Uterus (tissue), 4 donors: Measurements from ENCODE around the gene ZDHHC14. TPM values are rescaled to one million over a fixed set of nuclear protein-coding genes. Genes with fewer than 3 reads are reported as not detected.

Experiments
- DNase-seq, 2 donors: peaks; one replicate each; pipeline ENCODE4 v3.0.0-alpha.2; 2019 to 2020
- H3K27ac ChIP-seq, 2 donors: fragments of 200-600 bp; sonication (generic); 1 replicate in 1 of 2; 2 replicates in 1 of 2; pipeline ENCODE4 v1.5.1; 2016 to 2018
- H3K27me3 ChIP-seq, 2 donors: fragments of 200-600 bp; sonication (generic); one replicate each; pipeline ENCODE4 v1.5.1; 2018 to 2019; ENCODE audit warnings: control low read depth in 1 of 2
- H3K36me3 ChIP-seq, 2 donors: fragments of 200-600 bp; sonication (generic); one replicate each; pipeline ENCODE4 v1.5.1; 2019; ENCODE audit warnings: control low read depth in 1 of 2
- H3K4me1 ChIP-seq, 2 donors: fragments of 200-600 bp; sonication (generic); one replicate each; pipeline ENCODE4 v1.5.1; 2018 to 2019; ENCODE audit warnings: control low read depth in 1 of 2
- H3K4me3 ChIP-seq, 2 donors: fragments of 200-600 bp; sonication (generic); 1 replicate in 1 of 2; 2 replicates in 1 of 2; pipeline ENCODE4 v1.5.1; 2018 to 2019; ENCODE audit warnings: mild to moderate bottlenecking in 1 of 2
- H3K9me3 ChIP-seq, 2 donors: fragments of 200-600 bp; sonication (generic); one replicate each; pipeline ENCODE4 v1.5.1; 2019; ENCODE audit warnings: control low read depth in 1 of 2
- POLR2A ChIP-seq, 2 donors: fragments of 450-650 bp; IDR thresholded peaks; one replicate each; pipeline ENCODE4 v1.6.1; 2016; ENCODE audit warnings: antibody characterized with exemption in 2 of 2, mild to moderate bottlenecking in 1 of 2, moderate library complexity in 1 of 2
- intact Hi-C: fragments of 100-400 bp; cut with DNase I; formaldehyde crosslinking; loops from one replicate; pipeline ENCODE4 v1.15.1; 2023; ENCODE audit warnings: low total_unique reads
- total RNA-seq, 4 donors: library from RNA; depleted of rRNA in 3 of 4; stranded (reverse); fragments of >200 nt in 3 of 4; gene quantifications; one replicate each; pipeline versions ENCODE4 v1.1.0 to v1.2.4, GENCODE V29; 2014 to 2023
- TF ChIP-seq, protein P1 (sequence below), 4 experiments: fragments of 200-600 bp in 2 of 4; fragments of 450-650 bp in 2 of 4; sonication (generic) in 2 of 4; IDR thresholded peaks; one replicate each; pipeline ENCODE4 v1.5.1; 2016 to 2019; ENCODE audit warnings: antibody characterized with exemption in 4 of 4, mild to moderate bottlenecking in 2 of 4, moderate library complexity in 1 of 4
- donor health status: DM: yes; HTN: yes; CAD: no.

ZDHHC14 gene
- total RNA-seq, 4 donors from 2014 or later: 5.6 to 28.3 (median 12.9) TPM

- TF ChIP-seq, protein P1, sequence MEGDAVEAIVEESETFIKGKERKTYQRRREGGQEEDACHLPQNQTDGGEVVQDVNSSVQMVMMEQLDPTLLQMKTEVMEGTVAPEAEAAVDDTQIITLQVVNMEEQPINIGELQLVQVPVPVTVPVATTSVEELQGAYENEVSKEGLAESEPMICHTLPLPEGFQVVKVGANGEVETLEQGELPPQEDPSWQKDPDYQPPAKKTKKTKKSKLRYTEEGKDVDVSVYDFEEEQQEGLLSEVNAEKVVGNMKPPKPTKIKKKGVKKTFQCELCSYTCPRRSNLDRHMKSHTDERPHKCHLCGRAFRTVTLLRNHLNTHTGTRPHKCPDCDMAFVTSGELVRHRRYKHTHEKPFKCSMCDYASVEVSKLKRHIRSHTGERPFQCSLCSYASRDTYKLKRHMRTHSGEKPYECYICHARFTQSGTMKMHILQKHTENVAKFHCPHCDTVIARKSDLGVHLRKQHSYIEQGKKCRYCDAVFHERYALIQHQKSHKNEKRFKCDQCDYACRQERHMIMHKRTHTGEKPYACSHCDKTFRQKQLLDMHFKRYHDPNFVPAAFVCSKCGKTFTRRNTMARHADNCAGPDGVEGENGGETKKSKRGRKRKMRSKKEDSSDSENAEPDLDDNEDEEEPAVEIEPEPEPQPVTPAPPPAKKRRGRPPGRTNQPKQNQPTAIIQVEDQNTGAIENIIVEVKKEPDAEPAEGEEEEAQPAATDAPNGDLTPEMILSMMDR (IDR thresholded peaks at IDR 0.05): no peak
- TF ChIP-seq POLR2A (IDR thresholded peaks at IDR 0.05): no peak
- Histone ChIP-seq H3K4me3 (no peak overlapping the region), H3K9me3 (no peaks in the 10 kb centered on the region), H3K27ac (no peak overlapping the region), H3K36me3 (no peaks in the 10 kb centered on the region), H3K4me1 (no peaks in the 10 kb centered on the region), H3K27me3 (no peaks in the 10 kb centered on the region)
- intact Hi-C loops: no loop called here
- no peak for DNase-seq
Observed at GRCh38 chr6:157516319-157517026, 135.5 kb downstream of the ZDHHC14 start.

- Histone ChIP-seq H3K36me3 (no peaks in the 10 kb centered on the region), H3K4me3 (no peak overlapping the region), H3K9me3 (no peaks in the 10 kb centered on the region), H3K4me1 (no peaks in the 10 kb centered on the region), H3K27me3 (no peaks in the 10 kb centered on the region), H3K27ac (peak overlapping the region in 1 of 2 donors; percentile 73)
- intact Hi-C loops: no loop called here
- TF ChIP-seq, protein P1 (IDR thresholded peaks at IDR 0.05): no peak
- TF ChIP-seq POLR2A (IDR thresholded peaks at IDR 0.05): no peak
- DNase-seq: no peak
Observed at GRCh38 chr6:157517601-157518359, 136.8 kb downstream of the ZDHHC14 start.

DNA sequence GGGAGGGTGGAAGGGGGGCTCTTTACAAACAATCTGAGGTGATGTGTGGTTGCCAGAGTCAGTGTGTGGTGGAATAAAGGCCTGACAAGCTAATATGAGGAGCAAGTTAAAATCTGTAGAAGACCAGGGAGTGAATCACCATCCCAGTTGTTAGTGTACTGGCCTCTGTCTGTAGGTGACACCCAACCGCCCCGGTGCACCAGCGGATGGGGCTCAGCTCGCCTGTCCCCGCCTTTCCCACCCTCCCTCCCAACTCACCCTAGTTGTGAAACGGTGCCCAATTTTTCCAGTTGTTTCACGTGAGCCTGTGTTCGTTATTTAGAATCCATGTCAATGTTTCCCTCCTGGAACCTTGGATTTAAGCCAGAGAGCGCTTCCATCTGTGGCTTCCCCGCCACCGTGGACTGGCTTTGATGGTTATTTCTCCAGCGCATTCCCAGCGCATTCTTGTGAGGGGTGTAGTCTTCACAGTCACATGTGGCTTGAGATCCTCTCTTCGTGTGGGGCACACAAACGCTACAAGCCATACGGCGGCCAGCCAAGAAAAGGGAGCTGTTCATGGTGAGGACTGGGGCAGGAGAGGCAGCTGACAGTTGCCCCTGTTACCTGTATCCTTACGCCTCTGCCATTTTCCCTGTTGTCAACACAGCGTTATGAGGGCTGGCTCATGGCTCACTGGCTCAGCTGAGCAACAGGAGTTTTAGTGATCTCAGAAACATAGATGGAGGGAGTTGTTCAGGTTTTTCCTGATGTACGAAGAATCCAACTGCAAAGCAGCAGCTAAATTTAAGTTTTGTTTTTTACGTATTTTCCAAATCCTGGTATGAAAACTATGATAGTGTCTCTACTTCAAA is 137.6 kb downstream of the ZDHHC14 start:
- intact Hi-C loops: no loop called here

GRCh38 chr6:157519255-157520116 is 138.5 kb downstream of the ZDHHC14 start:
- H3K27ac ChIP-seq: peak overlapping the region in 1 of 2 donors; percentile 73
- H3K36me3 ChIP-seq: no peaks in the 10 kb centered on the region
- intact Hi-C loops: no loop called here
- no peaks in the 10 kb centered on the region for H3K9me3 ChIP-seq
- TF ChIP-seq POLR2A (IDR thresholded peaks at IDR 0.05): no peak
- TF ChIP-seq, protein P1 (IDR thresholded peaks at IDR 0.05): no peak
- H3K27me3 ChIP-seq: no peaks in the 10 kb centered on the region
- DNase-seq: no peak
- H3K4me3 ChIP-seq: no peak overlapping the region
- H3K4me1 ChIP-seq: no peaks in the 10 kb centered on the region

More for the DNA sequence above, 137.6 kb downstream of the ZDHHC14 start:
- Histone ChIP-seq H3K36me3 (no peaks in the 10 kb centered on the region), H3K27ac (peak overlapping the region; percentile 32 to 73), H3K4me1 (no peaks in the 10 kb centered on the region), H3K9me3 (no peaks in the 10 kb centered on the region), H3K4me3 (no peak overlapping the region), H3K27me3 (no peaks in the 10 kb centered on the region)
- TF ChIP-seq, protein P1 (IDR thresholded peaks at IDR 0.05): no peak
- TF ChIP-seq POLR2A (IDR thresholded peaks at IDR 0.05): no peak
- DNase-seq: peak in 1 of 2 donors; percentile 39
